H1 (cell line): Measurements from ENCODE around the gene TPP2. TPM values are rescaled to one million over a fixed set of nuclear protein-coding genes. Genes with fewer than 3 reads are reported as not detected.
A peak's percentile ranks its signal among the peaks of the same experiment; 100 is the strongest.

Source experiments
- BCL11A ChIP-seq, 2 experiments: IDR thresholded peaks; one replicate each; pipeline ENCODE4 v1.6.1; 2011; ENCODE audit warnings: low read depth in 2 of 2, low read length in 2 of 2, mild to moderate bottlenecking in 2 of 2
- CBX5 ChIP-seq: fragments of 300-800, 300-1000 bp; sonication (generic); IDR thresholded peaks from 2 replicates; pipeline ENCODE4 v1.7.1; 2016; ENCODE audit warnings: antibody characterized with exemption, low read length, low read depth
- CHD2 ChIP-seq: IDR thresholded peaks from 2 replicates; pipeline ENCODE4 v1.6.1; 2012; ENCODE audit warnings: low read length, improper control_type of control experiment
- JUN ChIP-seq: IDR thresholded peaks from 2 replicates; pipeline ENCODE4 v1.6.1; 2011; ENCODE audit warnings: low read depth, mild to moderate bottlenecking, improper control_type of control experiment, low read length
- KDM5A ChIP-seq: fragments of 200-600 bp; IDR thresholded peaks from 2 replicates; pipeline ENCODE4 v1.7.1; 2012; ENCODE audit warnings: mild to moderate bottlenecking, low read length, inconsistent platforms, mixed read lengths
- NANOG ChIP-seq: IDR thresholded peaks from 2 replicates; pipeline ENCODE4 v1.6.1; 2011; ENCODE audit warnings: low read length, low read depth, mild to moderate bottlenecking, inconsistent platforms; ENCODE audit not compliant: insufficient read depth, poor library complexity, severe bottlenecking
- PHF8 ChIP-seq: fragments of 200-600 bp; sonication (generic); conservative IDR thresholded peaks from 2 replicates; pipeline ENCODE4 v1.7.1; 2012; ENCODE audit warnings: low read depth, mild to moderate bottlenecking, inconsistent platforms, low read length, moderate library complexity
- POLR2AphosphoS5 ChIP-seq: IDR thresholded peaks from 2 replicates; pipeline ENCODE4 v1.6.1; 2011; ENCODE audit warnings: low read depth, low read length
- RAD21 ChIP-seq, 2 experiments: IDR thresholded peaks in 1 of 2; conservative IDR thresholded peaks in 1 of 2; 2 replicates each; pipeline ENCODE4 v1.6.1; 2011; ENCODE audit warnings: low read depth in 2 of 2, low read length in 2 of 2, improper control_type of control experiment in 1 of 2, inconsistent platforms in 1 of 2, mild to moderate bottlenecking in 1 of 2, moderate library complexity in 1 of 2
- SIX5 ChIP-seq: IDR thresholded peaks from 2 replicates; pipeline ENCODE4 v1.6.1; 2011; ENCODE audit warnings: mild to moderate bottlenecking, low read depth, low read length
- SP2 ChIP-seq: IDR thresholded peaks from 2 replicates; pipeline ENCODE4 v1.6.1; 2012; ENCODE audit warnings: mild to moderate bottlenecking, low read length, inconsistent platforms
- SRF ChIP-seq: IDR thresholded peaks from 2 replicates; pipeline ENCODE4 v1.6.1; 2011; ENCODE audit warnings: mild to moderate bottlenecking, low read depth, low read length, moderate library complexity
- TAF7 ChIP-seq: optimal IDR thresholded peaks from 2 replicates; pipeline ENCODE3; 2011; ENCODE audit warnings: low read depth, mild to moderate bottlenecking, inconsistent platforms, low read length, moderate library complexity, borderline replicate concordance
- TBP ChIP-seq: IDR thresholded peaks from 2 replicates; pipeline ENCODE4 v1.6.1; 2011; ENCODE audit warnings: low read depth, low read length, improper control_type of control experiment
- TEAD4 ChIP-seq: IDR thresholded peaks from 2 replicates; pipeline ENCODE4 v1.6.1; 2012; ENCODE audit warnings: low read depth, low read length, inconsistent platforms, mixed read lengths
- polyA plus RNA-seq, 7 experiments: library from polyadenylated mRNA; depleted of rRNA in 3 of 7; stranded (reverse) in 5 of 7; unstranded in 2 of 7; fragments of >200 nt in 5 of 7; fragments of 200-250 nt in 2 of 7; gene quantifications; 1 replicate in 5 of 7; 2 replicates in 1 of 7; 4 replicates in 1 of 7; pipeline versions ENCODE4 v1.2.1 to v1.2.3, GENCODE V29; 2011 to 2013; ENCODE audit warnings: missing spikeins in 2 of 7, mixed read lengths in 2 of 7
- total RNA-seq: library from RNA; stranded (reverse); fragmentation: NEBNext Ultra II Directional; extraction: Animal tissue kit (Norgen Biotek cat#: 25700); gene quantifications from 2 replicates; pipeline ENCODE4 v1.2.1, GENCODE V29; 2021
- TF ChIP-seq, protein P1 (sequence below): IDR thresholded peaks from 2 replicates; pipeline ENCODE4 v1.6.1; 2012; ENCODE audit warnings: inconsistent platforms
- TF ChIP-seq, protein P2 (sequence below): IDR thresholded peaks from 2 replicates; pipeline ENCODE4 v1.6.1; 2011; ENCODE audit warnings: low read length, improper control_type of control experiment
- TF ChIP-seq, protein P3 (sequence below), 3 experiments: IDR thresholded peaks; 1 replicate in 2 of 3; 2 replicates in 1 of 3; pipeline versions ENCODE4 v1.5.1 to v1.6.1; 2011; ENCODE audit warnings: low read length in 3 of 3, mild to moderate bottlenecking in 3 of 3, inconsistent platforms in 2 of 3, low read depth in 1 of 3, moderate library complexity in 1 of 3; ENCODE audit not compliant: insufficient read depth in 1 of 3; ENCODE audit errors: control extremely low read depth in 1 of 3
- TF ChIP-seq, protein P4 (sequence below): IDR thresholded peaks from 2 replicates; pipeline ENCODE4 v1.6.1; 2012; ENCODE audit warnings: inconsistent platforms

Gene TPP2
- total and polyA plus RNA-seq, 2 of the 8 experiments (the other 6 are each of a cell fraction or from before 2014, with no cell fraction given) = 15.9 to 85.7 TPM

DNA sequence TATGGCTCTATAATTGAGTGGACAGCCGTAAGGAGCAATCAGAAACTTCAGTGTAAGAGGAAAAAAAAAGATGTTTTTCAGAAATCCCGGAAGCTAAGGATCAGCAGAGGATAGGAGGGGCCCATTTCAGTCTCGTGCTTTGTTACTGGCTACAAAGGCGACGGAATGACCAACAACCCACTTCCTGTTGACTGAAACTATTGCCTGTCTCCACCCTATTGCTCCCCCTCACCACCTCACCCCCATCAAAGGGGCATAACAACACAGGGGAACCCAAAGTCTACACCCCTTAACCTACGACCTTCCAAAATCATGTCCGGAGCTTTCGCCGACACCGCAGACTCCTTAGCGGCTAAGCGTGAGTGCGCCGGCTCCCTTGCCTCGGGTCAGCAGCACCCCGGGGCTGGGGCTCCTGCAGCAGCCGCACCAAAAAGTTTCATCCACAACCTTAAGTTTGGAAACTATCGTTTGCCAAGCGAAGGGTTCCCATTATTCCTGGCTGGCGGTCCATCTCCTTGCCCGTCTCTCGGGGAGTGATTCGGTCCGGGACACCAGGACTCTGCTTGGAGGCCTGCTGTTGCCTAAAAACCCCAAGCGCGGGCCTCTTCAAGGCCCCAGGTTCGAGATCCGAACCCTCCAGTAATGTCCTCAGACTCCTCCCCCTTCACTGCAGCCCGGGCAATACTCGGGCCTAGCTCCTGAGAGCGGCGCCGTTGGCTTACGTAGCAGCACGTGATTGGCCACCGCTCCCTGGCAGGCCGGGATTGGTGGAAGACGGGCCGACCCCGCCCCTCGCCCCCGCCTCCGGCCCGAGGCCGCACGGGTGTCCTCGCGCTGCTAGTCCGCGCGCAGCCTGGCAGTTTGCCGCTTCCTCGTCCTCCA, at the start of gene TPP2 (continued):
- TF ChIP-seq KDM5A (peak; percentile 51; the same call in 1 of the 2 replicates), TBP (peak; percentile 89; the same call in 1 of the 2 replicates), TEAD4 (no peak), SIX5 (no peak), TAF7 (peak; percentile 85), PHF8 (peak; percentile 76; the same call in 1 of the 2 replicates), SRF (no peak), RAD21 (IDR thresholded peaks at IDR 0.05 in 1 of 2, conservative IDR thresholded peaks at IDR 0.05 in 1 of 2; ENCODE audit: low read depth in 2 of 2, low read length in 2 of 2) (no peak), NANOG (no peak), JUN (no peak), BCL11A (IDR thresholded peaks at IDR 0.05; ENCODE audit: low read depth in 2 of 2, low read length in 2 of 2) (no peak), CBX5 (no peak), SP2 (peak; percentile 22; the same call in 1 of the 2 replicates), CHD2 (peak; percentile 86), POLR2AphosphoS5 (peak; percentile 96)
- TF ChIP-seq, protein P1, sequence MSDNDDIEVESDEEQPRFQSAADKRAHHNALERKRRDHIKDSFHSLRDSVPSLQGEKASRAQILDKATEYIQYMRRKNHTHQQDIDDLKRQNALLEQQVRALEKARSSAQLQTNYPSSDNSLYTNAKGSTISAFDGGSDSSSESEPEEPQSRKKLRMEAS = peak; percentile 85
- TF ChIP-seq, protein P2, sequence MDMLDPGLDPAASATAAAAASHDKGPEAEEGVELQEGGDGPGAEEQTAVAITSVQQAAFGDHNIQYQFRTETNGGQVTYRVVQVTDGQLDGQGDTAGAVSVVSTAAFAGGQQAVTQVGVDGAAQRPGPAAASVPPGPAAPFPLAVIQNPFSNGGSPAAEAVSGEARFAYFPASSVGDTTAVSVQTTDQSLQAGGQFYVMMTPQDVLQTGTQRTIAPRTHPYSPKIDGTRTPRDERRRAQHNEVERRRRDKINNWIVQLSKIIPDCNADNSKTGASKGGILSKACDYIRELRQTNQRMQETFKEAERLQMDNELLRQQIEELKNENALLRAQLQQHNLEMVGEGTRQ = peak; percentile 75
- TF ChIP-seq, protein P3, sequence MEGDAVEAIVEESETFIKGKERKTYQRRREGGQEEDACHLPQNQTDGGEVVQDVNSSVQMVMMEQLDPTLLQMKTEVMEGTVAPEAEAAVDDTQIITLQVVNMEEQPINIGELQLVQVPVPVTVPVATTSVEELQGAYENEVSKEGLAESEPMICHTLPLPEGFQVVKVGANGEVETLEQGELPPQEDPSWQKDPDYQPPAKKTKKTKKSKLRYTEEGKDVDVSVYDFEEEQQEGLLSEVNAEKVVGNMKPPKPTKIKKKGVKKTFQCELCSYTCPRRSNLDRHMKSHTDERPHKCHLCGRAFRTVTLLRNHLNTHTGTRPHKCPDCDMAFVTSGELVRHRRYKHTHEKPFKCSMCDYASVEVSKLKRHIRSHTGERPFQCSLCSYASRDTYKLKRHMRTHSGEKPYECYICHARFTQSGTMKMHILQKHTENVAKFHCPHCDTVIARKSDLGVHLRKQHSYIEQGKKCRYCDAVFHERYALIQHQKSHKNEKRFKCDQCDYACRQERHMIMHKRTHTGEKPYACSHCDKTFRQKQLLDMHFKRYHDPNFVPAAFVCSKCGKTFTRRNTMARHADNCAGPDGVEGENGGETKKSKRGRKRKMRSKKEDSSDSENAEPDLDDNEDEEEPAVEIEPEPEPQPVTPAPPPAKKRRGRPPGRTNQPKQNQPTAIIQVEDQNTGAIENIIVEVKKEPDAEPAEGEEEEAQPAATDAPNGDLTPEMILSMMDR (IDR thresholded peaks at IDR 0.05; ENCODE audit: control extremely low read depth in 1 of 3, insufficient read depth in 1 of 3, low read depth in 1 of 3, low read length in 3 of 3) = no peak
- TF ChIP-seq, protein P4, sequence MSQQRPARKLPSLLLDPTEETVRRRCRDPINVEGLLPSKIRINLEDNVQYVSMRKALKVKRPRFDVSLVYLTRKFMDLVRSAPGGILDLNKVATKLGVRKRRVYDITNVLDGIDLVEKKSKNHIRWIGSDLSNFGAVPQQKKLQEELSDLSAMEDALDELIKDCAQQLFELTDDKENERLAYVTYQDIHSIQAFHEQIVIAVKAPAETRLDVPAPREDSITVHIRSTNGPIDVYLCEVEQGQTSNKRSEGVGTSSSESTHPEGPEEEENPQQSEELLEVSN = peak; percentile 73
